Panc1 (cell line): ENCODE data around the gene ASIC3. TPM values are rescaled to one million over a fixed set of nuclear protein-coding genes. Genes with fewer than 3 reads are reported as not detected.
A peak's percentile ranks its signal among the peaks of the same experiment; 100 is the strongest.

ENCODE experiments used
- ATAC-seq: fragments of 200-7000 bp; cut with Tn5 transposase; 2 replicates; pipeline ENCODE4 v1.9.1; 2020; ENCODE audit warnings: mild to moderate bottlenecking, moderate library complexity
- BruUV-seq: library from RNA; stranded (reverse); fragments of 400-500 nt; replicated peaks from 2 replicates; lab custom pipeline; 2021; lab: Mats Ljungman, UMichigan
- CTCF ChIA-PET: fragments of 300-600 bp; sonication (Branson Sonifier 250); formaldehyde crosslinking; loops from one replicate; lab custom pipeline; 2022; ENCODE audit warnings: antibody characterized with exemption; lab: Charles Lee
- POLR2A ChIA-PET: fragments of 300-600 bp; sonication (Branson Sonifier 250); formaldehyde crosslinking; loops from one replicate; lab custom pipeline; 2022; ENCODE audit warnings: antibody characterized with exemption; lab: Charles Lee
- DNase-seq: peaks from one replicate; pipeline ENCODE4 v3.0.0-alpha.2; 2010; ENCODE audit warnings: low read depth, low spot score
- H3K27ac ChIP-seq: 2 replicates; pipeline ENCODE4 v1.5.1; 2011; ENCODE audit warnings: mild to moderate bottlenecking, low read length, inconsistent platforms
- H3K27me3 ChIP-seq: fragments of 200-500 bp; sonication (Bioruptor generic); 2 replicates; pipeline ENCODE4 v1.6.0; 2014; ENCODE audit warnings: low read length, inconsistent platforms; ENCODE audit not compliant: control insufficient read depth, insufficient read depth
- H3K36me3 ChIP-seq: fragments of 200-500 bp; sonication (Bioruptor generic); 2 replicates; pipeline ENCODE4 v1.5.1; 2014; ENCODE audit warnings: inconsistent platforms, mild to moderate bottlenecking, low read length, moderate library complexity; ENCODE audit not compliant: control insufficient read depth, insufficient read depth
- H3K4me1 ChIP-seq: 2 replicates; pipeline ENCODE4 v1.5.1; 2011; ENCODE audit warnings: inconsistent platforms, mild to moderate bottlenecking, low read length, moderate library complexity; ENCODE audit not compliant: control insufficient read depth, insufficient read depth
- H3K4me3 ChIP-seq, 2 experiments: 2 replicates each; pipeline ENCODE4 v1.5.1; 2011 to 2012; ENCODE audit warnings: low read depth in 2 of 2, low read length in 2 of 2, mild to moderate bottlenecking in 2 of 2, inconsistent platforms in 1 of 2, moderate library complexity in 1 of 2
- H3K9me3 ChIP-seq: fragments of 200-500 bp; sonication (Bioruptor generic); 2 replicates; pipeline ENCODE4 v1.5.1; 2014; ENCODE audit warnings: low read depth, mild to moderate bottlenecking, inconsistent platforms, low read length, moderate library complexity; ENCODE audit not compliant: control insufficient read depth, insufficient read depth
- POLR2AphosphoS5 ChIP-seq: IDR thresholded peaks from 2 replicates; pipeline ENCODE4 v1.6.1; 2012; ENCODE audit warnings: mild to moderate bottlenecking, low read depth, low read length, moderate library complexity
- REST ChIP-seq, 2 experiments: IDR thresholded peaks; 2 replicates each; pipeline ENCODE4 v1.6.1; 2011 to 2012; ENCODE audit warnings: low read depth in 2 of 2, control low read depth in 1 of 2, low read length in 1 of 2, mild to moderate bottlenecking in 1 of 2, moderate library complexity in 1 of 2; ENCODE audit not compliant: insufficient read depth in 1 of 2
- SIN3A ChIP-seq: IDR thresholded peaks from 2 replicates; pipeline ENCODE4 v1.6.1; 2012; ENCODE audit warnings: low read depth, mild to moderate bottlenecking, low read length, moderate library complexity, borderline replicate concordance; ENCODE audit not compliant: insufficient read depth
- TCF7L2 ChIP-seq: IDR thresholded peaks from 2 replicates; pipeline ENCODE4 v1.6.1; 2011; ENCODE audit warnings: mild to moderate bottlenecking, low read depth, low read length, inconsistent platforms
- in situ Hi-C: cut with HindIII; loops from 2 replicates; pipeline ENCODE4 v1.10.0; 2016; ENCODE audit warnings: low sequenced_read_pairs, low pct_unique_long_range_greater_than_20kb
- intact Hi-C: fragments of 100-400 bp; cut with micrococcal nuclease; formaldehyde crosslinking; loops from one replicate; pipeline ENCODE4 v1.10.0; 2022; ENCODE audit not compliant: unreplicated experiment
- total RNA-seq: library from RNA; stranded (reverse); gene quantifications from one replicate; pipeline ENCODE4 v1.2.1, GENCODE V29; 2021; ENCODE audit not compliant: unreplicated experiment
- TF ChIP-seq, protein P1 (sequence below): fragments of 450-650 bp; IDR thresholded peaks from 2 replicates; pipeline ENCODE4 v1.5.1; 2017; ENCODE audit warnings: mild to moderate bottlenecking

The ASIC3 gene
- total RNA-seq, 1 experiment from 2014 or later: 1.3 TPM

DNA sequence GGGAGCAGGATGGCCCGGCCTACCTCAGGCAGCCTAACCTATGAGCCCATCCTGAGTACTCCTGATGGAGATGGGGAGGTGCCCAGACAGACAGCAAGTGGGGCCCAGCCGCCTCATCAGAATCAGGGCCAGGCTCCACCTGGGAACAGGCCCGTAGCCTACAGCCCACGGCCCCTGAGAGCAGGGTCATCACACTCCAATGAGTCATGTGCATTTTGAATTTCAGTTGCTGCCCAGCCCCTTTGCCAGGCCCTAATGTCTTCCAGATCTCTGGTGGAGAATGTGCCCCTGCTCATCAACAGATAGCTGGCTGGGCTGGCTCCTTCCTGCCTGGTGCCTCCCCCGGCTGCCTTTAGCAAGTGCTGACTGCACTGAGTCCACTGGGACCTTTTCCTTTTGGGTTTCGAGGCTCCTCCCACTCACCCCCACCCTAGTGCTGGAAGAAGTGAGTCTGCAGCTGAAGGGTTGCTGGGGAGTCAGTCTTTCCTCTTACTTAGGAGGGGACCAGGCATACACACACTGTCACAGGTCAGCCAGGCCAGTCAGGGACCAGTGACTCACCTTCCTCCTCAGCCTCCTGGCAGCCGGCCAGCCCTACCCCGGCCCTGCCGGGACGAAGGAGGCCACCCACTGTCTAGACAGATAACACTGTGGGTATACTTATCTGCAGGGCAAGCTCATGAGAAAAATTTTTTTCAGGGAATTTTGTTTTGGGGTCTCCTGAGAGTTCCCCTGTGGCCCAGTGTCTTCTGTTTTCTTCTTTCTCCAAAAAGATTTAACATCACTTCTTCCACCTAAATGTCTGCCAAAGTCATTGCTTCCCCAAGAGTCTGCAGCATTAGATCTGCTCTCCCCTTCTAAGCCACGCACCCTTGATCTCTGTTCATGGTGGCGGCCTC, 9.1 kb upstream of the ASIC3 start:
- no TSS peak for BruUV-seq
- intact Hi-C loops: no loop called here

More for the DNA sequence above, 9.1 kb upstream of the ASIC3 start:
- Histone ChIP-seq H3K36me3 (no peaks in the 10 kb centered on the region), H3K27ac (no peak overlapping the region; the same call in 1 of the 2 replicates), H3K9me3 (no peaks in the 10 kb centered on the region), H3K27me3 (no peaks in the 10 kb centered on the region), H3K4me3 (no peak overlapping the region), H3K4me1 (peaks cover 15% of the 10 kb centered on the region)
- in situ Hi-C loops: no loop called here
- DNase-seq (peak; percentile 96), ATAC-seq (peak; percentile 80)
- TF ChIP-seq TCF7L2 (no peak), POLR2AphosphoS5 (no peak; the same call in 1 of the 2 replicates), SIN3A (no peak), REST (IDR thresholded peaks at IDR 0.05; ENCODE audit: insufficient read depth in 1 of 2, low read depth in 2 of 2, low read length in 1 of 2) (no peak)
- TF ChIP-seq, protein P1, sequence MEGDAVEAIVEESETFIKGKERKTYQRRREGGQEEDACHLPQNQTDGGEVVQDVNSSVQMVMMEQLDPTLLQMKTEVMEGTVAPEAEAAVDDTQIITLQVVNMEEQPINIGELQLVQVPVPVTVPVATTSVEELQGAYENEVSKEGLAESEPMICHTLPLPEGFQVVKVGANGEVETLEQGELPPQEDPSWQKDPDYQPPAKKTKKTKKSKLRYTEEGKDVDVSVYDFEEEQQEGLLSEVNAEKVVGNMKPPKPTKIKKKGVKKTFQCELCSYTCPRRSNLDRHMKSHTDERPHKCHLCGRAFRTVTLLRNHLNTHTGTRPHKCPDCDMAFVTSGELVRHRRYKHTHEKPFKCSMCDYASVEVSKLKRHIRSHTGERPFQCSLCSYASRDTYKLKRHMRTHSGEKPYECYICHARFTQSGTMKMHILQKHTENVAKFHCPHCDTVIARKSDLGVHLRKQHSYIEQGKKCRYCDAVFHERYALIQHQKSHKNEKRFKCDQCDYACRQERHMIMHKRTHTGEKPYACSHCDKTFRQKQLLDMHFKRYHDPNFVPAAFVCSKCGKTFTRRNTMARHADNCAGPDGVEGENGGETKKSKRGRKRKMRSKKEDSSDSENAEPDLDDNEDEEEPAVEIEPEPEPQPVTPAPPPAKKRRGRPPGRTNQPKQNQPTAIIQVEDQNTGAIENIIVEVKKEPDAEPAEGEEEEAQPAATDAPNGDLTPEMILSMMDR: no peak
- CTCF ChIA-PET: interaction anchor here (0.6 kb wide), 1 partner anchor 60 kb away, joined by 7 read pairs; no protein-coding TSS in a partner anchor
- POLR2A ChIA-PET: interaction anchor here (0.5 kb wide), 1 partner anchor 21 kb away, joined by 3 read pairs; no protein-coding TSS in a partner anchor
